Suppressor macrophage (primary cell): Measurements from ENCODE around the gene TIPIN.
"Not testable (repeated sequence)": the region's sequence is repeated elsewhere in the genome, so short reads cannot be mapped to it uniquely, and the experiment has no call there.

Experiments
- DNase-seq, 4 experiments: peaks; one replicate each; pipeline ENCODE4 v3.0.0-alpha.2; 2020 to 2022
- total RNA-seq, 17 experiments: gene quantifications; one replicate each; lab custom pipeline; 2026; ENCODE audit warnings: mixed read lengths in 6 of 17, inconsistent platforms in 3 of 17; lab: John Stamatoyannopoulos, UW

The TIPIN gene, protein sequence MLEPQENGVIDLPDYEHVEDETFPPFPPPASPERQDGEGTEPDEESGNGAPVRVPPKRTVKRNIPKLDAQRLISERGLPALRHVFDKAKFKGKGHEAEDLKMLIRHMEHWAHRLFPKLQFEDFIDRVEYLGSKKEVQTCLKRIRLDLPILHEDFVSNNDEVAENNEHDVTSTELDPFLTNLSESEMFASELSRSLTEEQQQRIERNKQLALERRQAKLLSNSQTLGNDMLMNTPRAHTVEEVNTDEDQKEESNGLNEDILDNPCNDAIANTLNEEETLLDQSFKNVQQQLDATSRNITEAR
- 4.4 to 16.8 (median 8.6) reads per million in 17 experiments for total RNA-seq

DNA sequence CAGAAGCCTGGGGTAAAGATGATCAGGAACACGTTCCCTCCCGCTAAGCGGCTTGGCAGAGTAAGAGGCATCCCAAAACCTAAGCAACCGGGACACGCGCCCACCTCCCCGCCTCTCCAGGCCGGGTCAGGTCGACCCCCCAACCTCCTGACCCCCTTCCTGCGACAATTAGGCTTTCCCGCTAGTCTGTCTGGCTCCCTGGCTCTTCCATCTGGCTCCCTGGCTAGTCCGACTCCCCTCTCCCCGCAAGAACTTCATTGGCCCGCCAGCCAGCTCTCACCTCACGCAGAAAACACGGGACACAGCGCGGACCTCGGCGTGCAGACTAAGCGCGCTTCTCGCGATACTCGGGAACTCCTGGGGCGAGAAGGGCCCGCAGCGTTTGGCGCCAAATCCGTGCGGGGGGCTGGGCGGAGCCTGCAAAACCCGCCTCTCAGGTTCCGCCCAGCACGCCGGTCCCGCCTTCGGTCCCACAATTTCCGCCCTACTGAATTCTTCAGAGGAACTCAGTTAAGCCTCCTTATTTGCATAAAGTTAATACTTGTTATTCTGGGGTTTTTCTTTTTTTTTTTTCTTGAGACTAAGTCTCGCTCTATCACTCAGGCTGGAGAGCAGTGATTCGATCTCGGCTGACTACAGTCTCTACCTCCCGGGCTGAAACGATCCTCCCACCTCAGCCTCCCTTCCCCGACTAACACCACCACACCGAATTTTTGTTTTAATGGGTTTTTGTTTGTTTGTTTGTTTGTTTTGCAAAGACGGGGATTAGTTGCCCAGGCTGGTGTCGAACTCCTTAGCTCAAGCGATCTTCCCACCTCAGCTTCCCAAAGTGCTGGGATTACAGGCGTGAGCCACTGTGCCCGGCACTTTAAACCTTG is at the start of gene TIPIN:
TIPIN (minus strand) TSS at position 327 of the 878 bp plus-strand sequence. CDS start 3,738 bp downstream, outside the sequence.
- DNase-seq = peak; percentile 98 to 99 (median 98)

DNA sequence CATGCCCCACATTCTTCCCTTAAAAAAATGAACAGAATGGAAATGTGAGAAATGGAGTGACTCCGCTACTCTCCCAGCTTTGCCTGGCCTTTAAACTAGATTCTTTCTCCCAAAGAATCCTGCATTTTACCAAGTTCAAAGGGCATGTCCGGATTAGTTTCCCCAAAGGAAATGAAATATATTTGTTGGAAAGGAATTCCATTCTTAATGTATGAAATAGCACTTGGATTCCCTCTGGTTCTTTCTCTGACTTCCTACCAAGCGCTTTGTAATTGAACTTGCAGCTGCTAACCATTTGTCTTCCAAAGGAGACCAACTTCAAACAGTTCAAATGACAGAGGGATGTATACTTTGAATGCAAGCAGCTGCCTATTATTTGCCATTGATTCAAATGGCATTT is 49.1 kb upstream of the TIPIN start:
- no peak for DNase-seq

DNA sequence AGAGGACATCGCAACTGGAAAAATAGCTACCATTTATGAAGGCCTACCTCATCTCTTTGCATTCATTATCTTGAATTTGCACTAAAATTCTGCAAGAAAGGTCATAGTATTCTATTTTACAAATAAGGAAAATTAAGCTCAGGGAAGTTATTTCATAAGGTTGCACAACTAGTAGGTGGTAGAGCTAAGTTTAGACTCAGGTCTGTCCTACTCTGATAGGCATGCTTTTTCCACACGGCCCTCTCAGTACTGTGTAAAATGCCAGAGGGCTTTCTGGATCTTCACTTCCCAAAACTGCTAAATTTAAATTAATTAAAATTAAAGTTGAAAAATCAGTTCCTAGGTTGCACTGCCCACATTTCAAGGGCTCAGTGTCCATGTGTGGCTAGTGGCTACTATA is 48.5 kb upstream of the TIPIN start:
- DNase-seq = no peak

DNA sequence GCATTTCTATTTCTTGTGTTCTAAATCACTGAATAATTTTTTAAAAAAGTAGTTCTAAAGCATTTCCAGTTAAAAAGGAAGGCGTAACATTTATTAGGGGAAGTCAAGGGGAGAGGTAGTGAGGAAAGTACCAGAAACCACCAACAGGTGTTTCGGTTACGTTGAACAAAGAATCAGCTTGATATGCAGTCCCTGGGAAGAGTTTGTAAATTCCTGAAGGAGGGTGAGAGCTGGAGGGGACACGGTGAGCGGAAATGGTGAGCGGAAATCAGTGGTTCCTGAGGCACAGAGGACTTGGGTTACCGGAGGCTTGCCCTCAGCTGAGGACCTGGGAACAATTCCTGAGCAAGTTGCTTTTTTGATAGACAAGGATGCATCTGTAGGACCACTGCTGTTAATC is 48.0 kb upstream of the TIPIN start:
- no peak for DNase-seq

DNA sequence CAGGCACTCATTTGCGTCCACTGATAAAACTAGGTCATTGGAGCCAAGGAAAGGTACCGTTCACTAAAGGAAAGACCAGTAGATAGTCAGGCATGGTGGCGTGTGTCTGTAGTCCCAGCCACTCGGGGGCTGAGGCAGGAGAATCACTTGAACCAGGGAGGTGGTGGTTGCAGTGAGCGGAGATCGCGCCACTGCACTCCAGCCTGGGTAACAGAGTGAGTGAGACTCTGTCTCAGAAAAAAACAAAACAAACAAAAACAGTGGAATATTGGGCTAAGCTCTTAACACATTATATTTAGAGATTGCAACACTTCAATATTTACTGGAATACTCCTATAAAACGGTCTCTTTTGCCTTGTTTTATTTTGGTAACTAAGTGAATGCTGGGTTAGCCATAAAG is 47.6 kb upstream of the TIPIN start:
- no peak for DNase-seq

DNA sequence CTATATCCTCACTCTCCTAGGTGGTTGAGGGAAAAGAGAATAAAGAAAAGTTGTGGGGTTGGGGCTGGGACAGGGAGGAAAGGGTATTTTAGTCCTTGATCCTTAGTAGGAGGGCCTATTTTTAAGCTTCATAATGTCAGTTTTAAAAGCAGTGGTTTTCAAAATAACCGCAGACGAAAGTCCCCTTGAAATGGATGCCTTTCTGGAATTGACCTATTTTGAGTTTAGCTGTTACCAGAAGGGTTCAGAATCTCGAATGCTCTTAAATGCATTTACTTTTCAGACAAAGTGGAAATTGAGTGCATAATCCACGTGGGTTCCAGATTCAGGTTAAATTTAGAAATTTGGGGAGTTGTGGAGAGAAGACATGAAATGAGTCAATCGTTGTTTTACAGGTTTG is 46.8 kb upstream of the TIPIN start:
- no peak for DNase-seq

DNA sequence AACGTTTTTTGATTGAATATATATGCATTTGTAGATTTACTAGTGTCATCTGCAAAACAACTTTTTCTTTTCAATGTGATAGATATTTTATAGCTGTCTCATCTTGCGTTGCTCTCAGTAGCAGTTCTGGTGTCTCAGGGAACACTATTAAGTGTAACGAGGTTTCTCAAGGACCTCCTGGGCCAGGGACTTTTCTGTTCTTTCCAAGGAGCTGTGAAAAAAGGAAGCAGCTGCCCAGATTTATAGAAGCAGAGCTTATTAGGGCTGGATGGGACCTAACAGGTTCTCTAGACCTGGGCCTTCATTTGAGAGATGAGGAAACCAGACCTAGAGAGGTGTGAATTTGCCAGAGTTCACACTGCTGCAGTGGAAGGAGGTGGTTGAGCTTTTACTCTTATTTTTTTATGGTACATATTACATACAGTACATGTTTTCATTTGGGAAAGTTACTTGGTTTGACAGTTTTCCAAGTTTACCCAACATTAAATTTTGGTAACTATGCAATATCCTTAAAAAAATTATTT is 46.3 kb upstream of the TIPIN start:
- peak in 2 of 4 experiments; percentile 40 to 48 for DNase-seq

DNA sequence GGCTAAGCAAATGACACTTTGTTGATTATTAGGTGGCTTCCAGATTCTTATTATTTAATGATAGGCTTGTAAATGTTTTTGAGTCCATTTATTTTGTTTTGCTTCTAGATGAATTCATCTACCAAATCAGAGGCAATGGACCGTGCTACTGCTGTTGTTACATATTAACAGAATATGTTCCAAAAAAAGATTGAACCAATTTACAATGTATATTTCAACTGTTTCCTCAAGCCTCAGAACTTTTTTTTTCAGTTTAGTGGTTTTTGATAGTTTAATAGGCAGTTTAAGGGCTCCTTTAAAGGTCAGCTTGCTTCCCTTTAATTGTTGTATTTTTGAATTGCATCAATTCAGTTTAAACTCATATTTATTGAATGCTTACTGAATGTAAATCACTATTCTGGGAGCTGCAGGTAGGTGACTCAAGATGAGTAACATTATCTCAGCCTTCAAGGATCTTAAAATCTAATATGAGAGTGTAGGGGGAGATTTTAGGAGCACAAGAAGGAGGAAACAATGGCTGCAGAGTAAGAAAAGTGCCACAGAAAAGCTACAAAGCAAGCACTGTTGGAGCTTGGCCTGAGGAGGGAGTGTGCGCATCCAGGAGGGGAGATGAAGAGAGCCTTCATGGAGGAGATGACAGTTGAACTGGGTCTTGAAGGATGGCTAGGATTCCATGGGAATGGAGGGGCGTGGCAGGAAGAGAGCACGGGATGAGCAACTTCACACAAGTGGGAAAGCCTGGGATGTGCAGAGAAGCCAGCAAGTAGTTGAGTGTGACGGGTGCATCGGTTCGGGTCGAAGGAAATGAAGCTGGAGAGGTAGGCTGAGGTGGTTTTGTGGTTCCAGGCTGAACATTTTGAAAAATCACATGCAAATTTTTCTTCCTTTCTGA is 44.9 kb upstream of the TIPIN start:
- no peak for DNase-seq

DNA sequence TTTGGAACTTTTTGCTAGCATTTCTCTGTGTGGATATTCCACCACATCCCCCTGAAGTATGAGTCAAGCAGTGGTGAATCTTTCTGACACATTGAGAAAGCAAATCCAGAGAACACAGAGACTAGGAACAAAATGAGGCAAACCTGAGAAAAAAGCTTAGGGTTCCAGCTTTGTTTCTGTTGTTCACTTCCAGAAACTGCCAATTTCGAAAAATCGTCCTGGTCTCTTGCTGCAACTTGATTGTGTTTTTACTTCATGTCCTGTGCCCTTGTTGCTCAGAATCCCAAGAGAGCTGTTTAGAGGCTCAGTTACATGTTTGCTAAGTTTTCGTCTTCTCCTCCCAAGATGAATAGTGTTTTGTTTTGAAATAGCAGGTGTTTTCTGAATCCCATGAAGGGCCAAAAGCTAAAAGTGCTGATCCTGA is 43.9 kb upstream of the TIPIN start:
- no peak for DNase-seq

DNA sequence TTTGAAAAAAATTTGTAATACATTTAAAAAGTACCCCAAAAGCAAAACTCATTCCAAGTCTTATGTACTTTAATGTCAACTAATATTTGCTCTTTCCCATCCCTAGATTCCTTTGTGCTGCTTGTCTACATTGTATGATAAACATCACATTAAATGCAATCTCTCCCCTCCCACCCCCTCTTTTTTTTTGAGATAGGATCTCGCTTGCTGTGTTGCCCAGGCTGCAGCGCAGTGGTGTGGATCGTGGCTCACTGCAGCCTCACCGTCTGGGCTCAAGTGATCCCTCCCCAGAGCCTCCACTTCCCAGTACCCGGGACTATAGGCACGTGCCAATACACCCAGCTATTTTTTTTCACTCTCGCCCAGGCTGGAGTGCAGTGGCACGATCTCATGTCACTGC is 42.8 kb upstream of the TIPIN start:
- DNase-seq = no peak

DNA sequence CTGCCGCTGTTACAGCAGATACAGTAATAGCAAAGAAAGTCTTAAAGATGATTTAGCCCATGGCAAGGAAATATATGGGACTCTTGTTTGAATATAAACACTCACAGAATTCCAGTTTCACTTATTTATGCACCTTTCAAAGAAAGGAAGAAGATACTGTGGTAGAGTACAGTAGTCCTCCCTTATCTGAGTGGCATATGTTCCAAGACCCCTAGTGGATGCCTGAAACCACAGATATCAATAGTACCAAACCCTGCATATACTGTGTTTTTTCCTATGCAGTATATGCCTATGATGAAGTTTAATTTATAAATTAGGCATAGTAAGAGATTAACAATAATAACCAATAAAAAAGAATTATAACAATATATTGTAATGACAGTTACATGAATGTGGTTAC is 38.4 kb upstream of the TIPIN start:
- DNase-seq = no peak

DNA sequence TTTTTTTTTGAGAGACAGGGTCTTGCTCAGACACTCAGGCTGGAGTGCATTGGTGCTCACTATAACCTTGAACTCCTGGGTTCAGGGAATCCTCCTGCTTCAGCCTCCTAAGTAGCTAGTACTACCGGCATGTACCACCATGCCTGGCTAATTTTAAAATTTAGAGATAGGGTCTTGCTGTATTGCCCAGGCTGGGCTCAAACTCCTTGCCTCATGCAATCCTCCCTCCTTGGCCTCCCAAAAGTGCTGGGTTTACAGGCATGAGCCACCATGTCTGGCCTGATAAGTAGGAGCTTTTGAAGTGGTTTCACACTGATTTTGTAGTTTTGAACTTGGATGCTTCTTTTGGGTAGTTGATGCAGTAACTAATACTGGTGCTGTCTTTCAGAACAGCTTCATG is 38.0 kb upstream of the TIPIN start:
- no peak for DNase-seq

DNA sequence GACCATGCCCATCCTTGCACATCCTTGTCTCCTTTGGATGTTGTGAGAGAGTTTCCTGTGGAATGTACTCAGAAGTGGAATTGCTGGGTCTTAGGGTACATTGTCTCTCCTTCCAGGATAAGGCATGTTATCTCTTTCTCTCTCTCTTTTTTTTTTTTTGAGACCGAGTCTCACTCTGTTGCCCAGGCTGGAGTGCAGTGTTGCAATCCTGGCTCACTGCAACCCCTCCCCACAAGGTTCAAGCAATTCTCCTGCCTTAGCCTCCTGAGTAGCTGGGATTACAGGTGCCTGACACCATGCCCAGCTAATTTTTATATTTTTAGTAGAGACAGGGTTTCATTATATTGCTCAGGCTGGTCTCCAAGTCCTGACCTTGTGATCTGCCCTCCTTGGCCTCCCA is 36.6 kb upstream of the TIPIN start:
- DNase-seq = not testable (repeated sequence)

DNA sequence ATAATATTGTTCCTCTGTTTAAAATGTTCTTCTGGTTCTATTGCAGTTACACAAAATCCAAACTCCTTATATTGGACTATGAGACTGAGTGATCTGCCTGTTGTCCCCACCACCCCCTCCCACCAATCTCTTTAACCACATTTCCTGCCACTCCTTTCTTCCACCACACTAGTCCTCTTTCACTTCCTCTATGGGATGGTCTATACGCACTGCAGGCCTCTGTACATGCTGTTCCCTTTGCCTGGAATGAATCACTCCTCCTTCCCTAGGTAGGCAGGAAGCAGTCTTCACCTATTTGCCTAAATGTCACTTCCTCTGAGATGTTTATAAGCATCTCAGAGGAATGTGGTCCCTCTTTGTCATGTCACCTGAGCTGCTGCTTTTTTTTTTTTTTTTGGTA is 34.2 kb upstream of the TIPIN start:
- peak; percentile 52 to 77 (median 66) for DNase-seq

DNA sequence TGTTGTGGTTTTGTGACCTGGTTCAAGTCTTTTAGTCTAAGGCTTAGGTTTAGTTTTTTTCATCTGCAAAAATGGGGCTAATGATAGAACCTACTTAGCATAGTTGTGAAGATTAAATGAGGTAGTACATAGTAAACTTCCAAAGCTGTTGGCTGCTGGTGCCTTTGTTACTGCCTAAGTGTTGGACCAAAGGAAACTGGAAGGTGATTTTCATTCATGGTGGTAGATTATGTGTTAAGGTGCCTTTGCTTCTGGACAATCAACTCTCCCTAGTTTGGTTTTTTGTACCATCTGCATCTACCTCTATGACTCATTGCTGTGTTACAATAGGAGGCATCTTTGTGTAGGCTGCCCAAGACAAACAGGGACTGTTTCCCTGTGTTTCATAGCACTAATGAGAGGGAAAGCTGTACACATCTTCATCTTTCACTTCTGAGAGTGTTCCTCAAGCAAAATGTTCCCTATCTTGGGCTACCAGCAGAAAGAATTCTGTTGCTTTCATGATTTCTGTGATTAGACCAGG is 33.4 kb upstream of the TIPIN start:
- DNase-seq = no peak

DNA sequence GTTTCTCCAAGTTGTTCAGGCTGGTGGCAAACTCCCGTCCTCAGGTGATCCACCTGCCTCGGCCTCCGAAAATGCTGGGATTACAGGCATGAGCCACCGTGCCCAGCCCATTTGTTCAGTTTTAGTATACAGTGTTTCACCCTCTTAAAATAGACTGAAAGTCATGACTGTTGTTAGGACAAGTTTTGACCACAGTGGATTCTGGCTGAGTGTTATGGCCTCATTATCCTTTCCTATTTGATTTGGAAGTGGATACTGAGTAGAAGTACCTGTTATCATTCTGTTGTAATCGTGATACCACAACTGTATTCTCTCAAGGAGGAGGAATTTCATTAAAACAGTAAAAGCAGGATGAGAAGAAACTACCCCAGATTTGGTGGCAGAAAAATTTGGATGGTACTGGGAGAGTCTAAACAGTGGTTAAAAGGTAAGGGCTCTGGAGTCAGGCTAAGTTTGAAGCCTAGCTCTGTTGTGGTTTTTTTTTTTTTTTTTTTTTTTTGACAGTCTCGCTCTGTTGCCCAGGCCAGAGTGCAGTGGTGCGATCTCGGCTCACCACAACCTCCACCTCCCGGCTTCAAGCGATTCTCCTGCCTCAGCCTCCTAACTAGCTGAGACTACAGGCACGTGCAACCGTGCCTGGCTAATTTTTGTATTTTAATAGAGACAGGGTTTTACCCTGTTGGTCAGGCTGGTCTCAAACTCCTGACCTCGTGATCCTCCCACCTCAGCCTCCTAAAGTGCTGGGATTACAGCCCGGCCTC is 32.8 kb upstream of the TIPIN start:
- DNase-seq = no peak

DNA sequence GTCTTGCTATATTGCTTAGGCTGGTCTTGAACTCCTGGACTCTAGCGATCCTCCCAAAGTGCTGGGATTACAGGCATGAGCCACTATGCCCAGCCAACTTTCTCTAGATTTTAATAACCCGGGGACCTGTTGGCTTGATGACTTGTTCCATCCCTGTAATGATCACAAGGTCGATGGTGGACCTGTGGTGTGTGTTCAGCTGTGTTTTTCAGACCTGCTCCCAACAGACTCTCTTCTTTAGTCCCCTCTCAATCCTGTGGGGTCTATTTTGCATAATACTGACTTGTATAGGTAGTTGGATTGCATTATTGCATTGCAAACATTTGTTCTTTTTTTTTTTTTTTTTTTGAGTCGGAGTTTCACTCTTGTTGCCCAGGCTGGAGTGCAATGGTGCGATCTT is 32.1 kb upstream of the TIPIN start:
- DNase-seq = no peak

DNA sequence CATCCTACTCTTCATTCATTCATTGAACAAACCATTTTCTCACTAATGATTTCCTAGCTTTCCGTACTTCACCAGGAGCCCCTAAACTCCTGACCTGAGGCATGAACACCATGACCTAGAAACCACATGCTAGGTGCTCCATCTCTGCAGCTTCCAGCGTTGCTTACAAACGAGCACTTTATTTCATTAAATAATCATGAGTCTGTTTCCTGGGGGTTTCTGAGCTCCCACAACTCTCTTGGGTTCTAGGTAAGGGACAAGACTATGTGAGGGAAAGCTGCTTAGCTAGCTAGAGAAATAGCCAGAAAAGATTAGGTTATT is 31.5 kb upstream of the TIPIN start:
- DNase-seq = no peak

DNA sequence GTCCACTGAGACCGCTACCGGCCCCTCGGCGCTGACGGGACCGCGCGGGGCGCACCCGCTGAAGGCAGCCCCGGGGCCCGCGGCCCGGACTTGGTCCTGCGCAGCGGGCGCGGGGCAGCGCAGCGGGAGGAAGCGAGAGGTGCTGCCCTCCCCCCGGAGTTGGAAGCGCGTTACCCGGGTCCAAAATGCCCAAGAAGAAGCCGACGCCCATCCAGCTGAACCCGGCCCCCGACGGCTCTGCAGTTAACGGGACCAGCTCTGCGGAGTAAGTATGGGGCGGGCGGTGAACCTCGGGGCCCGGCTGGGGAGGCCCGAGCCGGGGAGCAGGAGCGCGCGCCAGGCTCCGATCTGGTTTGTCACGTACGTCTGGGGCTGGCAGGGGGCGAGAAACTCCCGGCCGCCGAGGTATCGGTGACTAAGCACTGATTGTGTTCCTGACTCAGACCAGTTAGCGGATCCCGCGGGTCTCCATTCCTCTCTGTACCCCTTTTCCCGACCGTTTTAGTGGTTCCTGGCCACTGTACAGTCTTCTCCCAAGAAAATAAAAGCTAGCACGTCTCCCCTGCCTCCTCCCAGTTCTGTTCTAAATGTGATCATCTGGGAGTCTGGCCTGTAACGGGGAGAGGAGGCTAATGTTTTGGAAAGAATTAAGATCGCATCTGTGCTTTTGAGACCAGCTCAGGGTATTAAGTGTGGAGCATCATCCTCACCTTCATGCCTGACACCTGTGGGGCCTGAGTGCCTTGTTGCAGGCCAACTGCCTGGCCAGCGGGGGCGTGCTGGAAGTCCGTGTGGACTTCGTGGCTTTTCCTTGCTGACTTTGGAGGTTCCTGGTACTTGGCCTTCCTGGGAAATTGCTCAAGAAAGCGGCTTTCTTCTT is 30.9 kb upstream of the TIPIN start:
- peak; percentile 40 to 74 (median 62) for DNase-seq
